ENCODE results near the gene CTSA. TPM values are rescaled to one million over a fixed set of nuclear protein-coding genes. Genes with fewer than 3 reads are reported as not detected.

The CTSA gene
- total and polyA plus RNA-seq, 9 of the 15 experiments (the other 6 are each of a cell fraction or from before 2014, with no cell fraction given): 8.8 to 61.7 (median 28.3) TPM

DNA sequence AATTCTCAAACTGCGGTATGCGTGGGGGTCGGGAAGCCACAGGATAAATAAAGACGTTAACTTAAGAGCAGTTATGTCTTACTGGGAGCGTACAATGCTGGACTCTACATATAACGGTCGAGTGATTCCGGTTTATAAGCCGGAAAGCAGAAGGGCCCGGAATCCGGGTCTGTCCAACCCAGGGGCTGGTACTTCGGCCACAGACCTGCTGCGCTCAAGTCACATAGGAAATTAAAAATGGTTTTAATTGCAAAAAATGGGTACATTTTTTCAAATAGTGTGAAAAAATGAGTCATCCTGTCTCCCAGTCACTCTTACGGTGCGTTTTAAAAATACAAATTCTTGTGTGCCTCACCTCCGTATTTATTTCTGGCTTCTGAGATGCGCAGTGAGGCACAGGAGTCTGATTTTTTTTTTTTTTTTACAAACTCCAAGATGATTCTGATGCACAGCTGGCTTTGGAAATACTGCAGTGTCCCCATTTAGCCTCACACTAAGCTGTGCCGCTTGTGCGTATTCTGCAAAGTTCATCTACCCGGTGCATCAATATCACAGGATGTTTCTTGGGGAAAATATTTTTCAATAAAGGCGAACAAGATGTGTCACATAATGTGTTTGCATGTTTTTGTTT lies 44.4 kb downstream of the CTSA start (continued):
- TF ChIP-seq ZNF384 (IDR thresholded peaks at IDR 0.05; ENCODE audit: low read depth, low read length) (peak; percentile 39; the same call in 1 of the 2 replicates), ZNF124 (CRISPR knock-in tag; IDR thresholded peaks at IDR 0.05) (no peak), RBM25 (IDR thresholded peaks at IDR 0.05; ENCODE audit: low read depth, low read length, severe bottlenecking) (no peak), GABPA (tag; conservative IDR thresholded peaks at IDR 0.05; ENCODE audit: low read depth) (no peak; the same call in 1 of the 2 replicates), POU5F1 (IDR thresholded peaks at IDR 0.05; ENCODE audit: borderline replicate concordance, low read depth, low read length, partially characterized antibody) (no peak), KAT7 (CRISPR knock-in tag; IDR thresholded peaks at IDR 0.05; ENCODE audit: borderline replicate concordance) (no peak), TSC22D4 (tag; IDR thresholded peaks at IDR 0.05) (no peak), MTA2 (IDR thresholded peaks at IDR 0.05; ENCODE audit: low read depth) (peak; percentile 71; the same call in 1 of the 2 replicates), BACH1 (tag; IDR thresholded peaks at IDR 0.05) (peak; percentile 40; the same call in 1 of the 2 replicates), KDM5B (IDR thresholded peaks at IDR 0.05; ENCODE audit: insufficient replicate concordance, low read depth, low read length) (no peak), JUN (IDR thresholded peaks at IDR 0.05; ENCODE audit: borderline replicate concordance, low read depth, low read length) (0 out of 2 replicates have a peak, but pooled peaks have one; percentile 8), JUN (CRISPR knock-in tag; IDR thresholded peaks at IDR 0.05; ENCODE audit: borderline replicate concordance) (no peak; the same call in 1 of the 2 replicates), ZBTB8A (IDR thresholded peaks at IDR 0.05; ENCODE audit: partially characterized antibody) (no peak), PHF8 (IDR thresholded peaks at IDR 0.05; ENCODE audit: borderline replicate concordance, low read length) (no peak), CBFA2T2 (conservative IDR thresholded peaks at IDR 0.05) (peak; percentile 90; the same call in 1 of the 2 replicates), EP300 (IDR thresholded peaks at IDR 0.05; ENCODE audit: low read length) (peak; percentile 95), TEAD2 (tag; IDR thresholded peaks at IDR 0.05) (no peak), KHSRP (IDR thresholded peaks at IDR 0.05) (no peak), CTBP1 (IDR thresholded peaks at IDR 0.05; ENCODE audit: borderline replicate concordance) (no peak)
- TF ChIP-seq, protein P1, sequence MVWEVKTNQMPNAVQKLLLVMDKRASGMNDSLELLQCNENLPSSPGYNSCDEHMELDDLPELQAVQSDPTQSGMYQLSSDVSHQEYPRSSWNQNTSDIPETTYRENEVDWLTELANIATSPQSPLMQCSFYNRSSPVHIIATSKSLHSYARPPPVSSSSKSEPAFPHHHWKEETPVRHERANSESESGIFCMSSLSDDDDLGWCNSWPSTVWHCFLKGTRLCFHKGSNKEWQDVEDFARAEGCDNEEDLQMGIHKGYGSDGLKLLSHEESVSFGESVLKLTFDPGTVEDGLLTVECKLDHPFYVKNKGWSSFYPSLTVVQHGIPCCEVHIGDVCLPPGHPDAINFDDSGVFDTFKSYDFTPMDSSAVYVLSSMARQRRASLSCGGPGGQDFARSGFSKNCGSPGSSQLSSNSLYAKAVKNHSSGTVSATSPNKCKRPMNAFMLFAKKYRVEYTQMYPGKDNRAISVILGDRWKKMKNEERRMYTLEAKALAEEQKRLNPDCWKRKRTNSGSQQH (CRISPR knock-in tag; IDR thresholded peaks at IDR 0.05): no peak
- TF ChIP-seq, protein P2, sequence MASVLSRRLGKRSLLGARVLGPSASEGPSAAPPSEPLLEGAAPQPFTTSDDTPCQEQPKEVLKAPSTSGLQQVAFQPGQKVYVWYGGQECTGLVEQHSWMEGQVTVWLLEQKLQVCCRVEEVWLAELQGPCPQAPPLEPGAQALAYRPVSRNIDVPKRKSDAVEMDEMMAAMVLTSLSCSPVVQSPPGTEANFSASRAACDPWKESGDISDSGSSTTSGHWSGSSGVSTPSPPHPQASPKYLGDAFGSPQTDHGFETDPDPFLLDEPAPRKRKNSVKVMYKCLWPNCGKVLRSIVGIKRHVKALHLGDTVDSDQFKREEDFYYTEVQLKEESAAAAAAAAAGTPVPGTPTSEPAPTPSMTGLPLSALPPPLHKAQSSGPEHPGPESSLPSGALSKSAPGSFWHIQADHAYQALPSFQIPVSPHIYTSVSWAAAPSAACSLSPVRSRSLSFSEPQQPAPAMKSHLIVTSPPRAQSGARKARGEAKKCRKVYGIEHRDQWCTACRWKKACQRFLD (CRISPR knock-in tag; IDR thresholded peaks at IDR 0.05): 0 out of 2 replicates have a peak, but pooled peaks have one; percentile 22
- TF ChIP-seq, protein P3, sequence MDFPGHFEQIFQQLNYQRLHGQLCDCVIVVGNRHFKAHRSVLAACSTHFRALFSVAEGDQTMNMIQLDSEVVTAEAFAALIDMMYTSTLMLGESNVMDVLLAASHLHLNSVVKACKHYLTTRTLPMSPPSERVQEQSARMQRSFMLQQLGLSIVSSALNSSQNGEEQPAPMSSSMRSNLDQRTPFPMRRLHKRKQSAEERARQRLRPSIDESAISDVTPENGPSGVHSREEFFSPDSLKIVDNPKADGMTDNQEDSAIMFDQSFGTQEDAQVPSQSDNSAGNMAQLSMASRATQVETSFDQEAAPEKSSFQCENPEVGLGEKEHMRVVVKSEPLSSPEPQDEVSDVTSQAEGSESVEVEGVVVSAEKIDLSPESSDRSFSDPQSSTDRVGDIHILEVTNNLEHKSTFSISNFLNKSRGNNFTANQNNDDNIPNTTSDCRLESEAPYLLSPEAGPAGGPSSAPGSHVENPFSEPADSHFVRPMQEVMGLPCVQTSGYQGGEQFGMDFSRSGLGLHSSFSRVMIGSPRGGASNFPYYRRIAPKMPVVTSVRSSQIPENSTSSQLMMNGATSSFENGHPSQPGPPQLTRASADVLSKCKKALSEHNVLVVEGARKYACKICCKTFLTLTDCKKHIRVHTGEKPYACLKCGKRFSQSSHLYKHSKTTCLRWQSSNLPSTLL (IDR thresholded peaks at IDR 0.05): no peak
- TF ChIP-seq, protein P4, sequence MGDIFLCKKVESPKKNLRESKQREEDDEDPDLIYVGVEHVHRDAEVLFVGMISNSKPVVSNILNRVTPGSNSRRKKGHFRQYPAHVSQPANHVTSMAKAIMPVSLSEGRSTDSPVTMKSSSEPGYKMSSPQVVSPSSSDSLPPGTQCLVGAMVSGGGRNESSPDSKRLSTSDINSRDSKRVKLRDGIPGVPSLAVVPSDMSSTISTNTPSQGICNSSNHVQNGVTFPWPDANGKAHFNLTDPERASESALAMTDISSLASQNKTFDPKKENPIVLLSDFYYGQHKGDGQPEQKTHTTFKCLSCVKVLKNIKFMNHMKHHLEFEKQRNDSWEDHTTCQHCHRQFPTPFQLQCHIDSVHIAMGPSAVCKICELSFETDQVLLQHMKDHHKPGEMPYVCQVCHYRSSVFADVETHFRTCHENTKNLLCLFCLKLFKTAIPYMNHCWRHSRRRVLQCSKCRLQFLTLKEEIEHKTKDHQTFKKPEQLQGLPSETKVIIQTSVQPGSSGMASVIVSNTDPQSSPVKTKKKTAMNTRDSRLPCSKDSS (IDR thresholded peaks at IDR 0.05; ENCODE audit: low read depth, partially characterized antibody): no peak

Measured in K562 (cell line).